GM04503 (cell line): ENCODE measurements around the gene SHLD1.

ENCODE experiments used
- DNase-seq: peaks from one replicate; pipeline ENCODE4 v3.0.0-alpha.2; 2012; ENCODE audit warnings: low read depth

SHLD1 gene

GRCh38 chr20:5893052-5893451, 142.9 kb downstream of the SHLD1 start:
- DNase-seq: no peak

- DNase-seq: no peak
Measured at GRCh38 chr20:5893621-5894020, 143.4 kb downstream of the SHLD1 start.

- DNase-seq: no peak
Measured at GRCh38 chr20:5895626-5896025, 145.4 kb downstream of the SHLD1 start.

DNA sequence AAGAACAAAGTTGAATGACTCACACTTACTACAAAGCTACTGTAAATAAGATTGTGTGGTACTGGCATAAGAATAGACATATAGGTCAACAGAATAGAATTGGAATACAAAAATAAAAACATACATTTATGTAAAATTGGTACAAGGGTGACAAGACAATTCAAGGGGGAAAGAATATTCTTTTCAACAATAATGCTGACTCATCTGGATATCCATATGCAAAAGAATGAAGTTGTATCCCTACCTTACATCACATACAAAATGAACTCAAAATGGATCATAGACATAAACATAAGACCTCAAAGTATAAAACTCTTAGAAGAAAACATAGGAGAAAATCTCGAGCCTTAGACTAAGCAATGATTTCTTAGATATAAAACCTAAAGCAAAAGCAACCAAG, 149.2 kb downstream of the SHLD1 start:
- no peak for DNase-seq

DNA sequence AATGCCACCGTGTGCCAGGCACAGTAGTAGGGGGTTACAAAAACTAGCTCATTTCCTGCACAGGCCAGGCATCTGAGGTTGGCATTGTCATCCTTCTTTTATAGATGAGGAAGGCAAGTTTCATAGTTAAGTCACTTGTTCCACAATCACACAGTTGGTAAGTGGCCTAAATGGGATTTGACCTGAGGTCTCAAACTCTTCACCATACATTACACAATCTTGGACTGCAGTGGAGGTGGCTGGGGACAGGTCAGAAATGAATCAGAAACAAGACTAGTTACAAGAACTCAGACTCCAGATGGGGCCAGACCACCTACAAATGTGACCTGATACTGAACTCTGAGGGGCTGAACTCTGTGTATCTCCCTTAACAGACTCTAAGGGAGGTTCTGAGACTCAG, 150.7 kb downstream of the SHLD1 start:
- DNase-seq: no peak

DNA sequence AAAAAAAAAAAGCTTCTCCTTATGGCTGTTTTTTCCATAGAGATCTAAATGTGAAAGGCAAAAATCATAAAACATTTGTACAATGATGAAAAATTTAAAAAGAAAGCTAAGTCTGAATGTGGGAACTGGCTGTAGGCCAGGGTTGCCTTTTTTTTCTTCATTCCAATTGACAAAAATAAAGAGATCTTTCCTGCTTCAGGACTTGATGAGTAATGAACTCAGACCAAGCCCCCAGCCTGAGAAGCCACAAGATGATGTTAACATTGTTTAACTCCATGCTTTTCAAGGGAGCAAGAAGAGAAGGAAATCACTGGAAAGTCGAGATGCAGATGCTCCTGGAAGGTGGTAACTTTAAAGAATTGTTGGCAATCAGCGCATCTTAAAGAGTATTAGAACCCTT, 158.8 kb downstream of the SHLD1 start:
- no peak for DNase-seq

DNA sequence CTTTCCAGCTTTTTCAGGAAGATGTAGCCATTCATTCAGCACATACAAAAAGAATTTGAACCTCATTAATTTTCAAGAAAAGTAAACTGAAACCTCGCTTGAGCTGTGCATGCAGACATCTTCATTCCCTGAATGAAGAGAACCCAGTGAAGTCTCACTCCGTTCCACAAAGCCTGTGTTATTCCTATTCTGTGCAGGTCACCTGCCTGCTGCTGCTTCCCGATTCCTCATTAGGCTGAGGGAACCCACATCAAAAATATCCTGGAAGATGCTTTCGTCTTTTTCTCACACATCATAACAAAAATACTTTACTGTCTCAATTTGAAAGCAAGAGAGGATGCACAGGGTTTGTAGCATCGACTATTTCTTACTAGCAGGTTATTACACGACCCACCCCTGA, 160.0 kb downstream of the SHLD1 start:
- DNase-seq: no peak

DNA sequence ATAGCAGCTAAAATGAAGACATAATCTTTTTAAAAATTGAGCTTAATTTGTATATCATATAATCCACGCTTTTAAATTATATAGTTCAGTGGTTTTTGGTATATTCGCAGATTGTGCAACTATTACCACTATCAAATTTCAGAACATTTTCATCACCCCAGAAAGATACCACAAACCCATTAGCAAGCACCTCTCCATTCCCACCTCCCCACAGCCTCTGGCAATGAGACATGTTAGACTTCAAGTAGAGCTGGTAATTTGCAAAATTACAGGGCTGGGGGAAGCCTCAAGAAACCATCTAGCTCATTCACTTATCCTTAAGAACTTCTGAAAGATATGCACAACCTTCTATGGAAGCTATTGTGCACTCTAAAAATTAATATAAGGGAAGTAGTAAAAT, 163.0 kb downstream of the SHLD1 start:
- no peak for DNase-seq
